Suprapubic skin (tissue), 4 donors: ENCODE measurements around the gene STKLD1. TPM values are rescaled to one million over a fixed set of nuclear protein-coding genes. Genes with fewer than 3 reads are reported as not detected.

ENCODE experiments used
- DNase-seq, 2 donors: peaks; one replicate each; pipeline ENCODE4 v3.0.0-alpha.2; 2019; ENCODE audit warnings: low spot score in 2 of 2
- H3K27ac ChIP-seq: fragments of 200-600 bp; sonication (generic); one replicate; pipeline ENCODE4 v1.5.1; 2019
- H3K27me3 ChIP-seq: fragments of 200-600 bp; sonication (generic); one replicate; pipeline ENCODE4 v1.5.1; 2019
- H3K36me3 ChIP-seq: fragments of 200-600 bp; sonication (generic); one replicate; pipeline ENCODE4 v1.5.1; 2019
- H3K4me1 ChIP-seq: fragments of 200-600 bp; sonication (generic); one replicate; pipeline ENCODE4 v1.5.1; 2019
- H3K4me3 ChIP-seq: fragments of 200-600 bp; sonication (generic); one replicate; pipeline ENCODE4 v1.5.1; 2019; ENCODE audit warnings: mild to moderate bottlenecking
- H3K9me3 ChIP-seq: fragments of 200-600 bp; sonication (generic); one replicate; pipeline ENCODE4 v1.5.1; 2019
- CTCF ChIP-seq, 2 donors: fragments of 200-600 bp in 1 of 2; fragments of 450-650 bp in 1 of 2; sonication (generic) in 1 of 2; IDR thresholded peaks; one replicate each; pipeline ENCODE4 v1.5.1; 2016 to 2019; ENCODE audit warnings: antibody characterized with exemption in 2 of 2, mild to moderate bottlenecking in 1 of 2, moderate library complexity in 1 of 2
- EP300 ChIP-seq: sonication (generic); formaldehyde crosslinking; IDR thresholded peaks from one replicate; pipeline ENCODE4 v1.6.1; 2017; ENCODE audit warnings: antibody characterized with exemption
- POLR2A ChIP-seq, 2 donors: fragments of 450-650 bp; IDR thresholded peaks; one replicate each; pipeline ENCODE4 v1.6.1; 2017; ENCODE audit warnings: antibody characterized with exemption in 2 of 2, mild to moderate bottlenecking in 2 of 2, moderate library complexity in 2 of 2
- POLR2AphosphoS5 ChIP-seq, 3 donors: sonication (generic); formaldehyde crosslinking; IDR thresholded peaks; one replicate each; pipeline ENCODE4 v1.6.1; 2017; ENCODE audit warnings: antibody characterized with exemption in 3 of 3
- WGBS: methylation state at CpG from one replicate; pipeline ENCODE4 v1.1.5; 2018; 5-methylcytosine and 5-hydroxymethylcytosine counted together
- total RNA-seq, 4 donors: library from RNA; depleted of rRNA; stranded (reverse); fragments of >200 nt; gene quantifications; one replicate each; pipeline ENCODE4 v1.1.0, GENCODE V29; 2016

STKLD1 gene
- total RNA-seq, 4 donors from 2014 or later, result 1.8 to 4.2 (median 2.3) TPM; not detected in 1

GRCh38 chr9:133436681-133437080 is 60.5 kb downstream of the STKLD1 start:
- DNase-seq, result no peak
- Histone ChIP-seq H3K27me3 (no peaks in the 10 kb centered on the region), H3K36me3 (no peaks in the 10 kb centered on the region), H3K9me3 (no peaks in the 10 kb centered on the region), H3K4me1 (no peaks in the 10 kb centered on the region), H3K27ac (no peak overlapping the region), H3K4me3 (no peak overlapping the region)
- no peak for TF ChIP-seq POLR2A (IDR thresholded peaks at IDR 0.05)
- no peak for TF ChIP-seq POLR2AphosphoS5 (IDR thresholded peaks at IDR 0.05)
- no peak for TF ChIP-seq EP300
- no peak for TF ChIP-seq CTCF (IDR thresholded peaks at IDR 0.05)
- 69% methylated on average over 7 of the region's 16 CpGs for WGBS

GRCh38 chr9:133437753-133438531 is 61.8 kb downstream of the STKLD1 start:
- WGBS, result 93% methylated on average over 14 of the region's 20 CpGs
- Histone ChIP-seq H3K9me3 (no peaks in the 10 kb centered on the region), H3K4me1 (no peaks in the 10 kb centered on the region), H3K27me3 (no peaks in the 10 kb centered on the region), H3K27ac (no peak overlapping the region), H3K36me3 (no peaks in the 10 kb centered on the region), H3K4me3 (no peak overlapping the region)
- DNase-seq, result no peak
- TF ChIP-seq CTCF (IDR thresholded peaks at IDR 0.05), result no peak
- no peak for TF ChIP-seq EP300

- Histone ChIP-seq H3K4me1 (no peaks in the 10 kb centered on the region), H3K9me3 (no peaks in the 10 kb centered on the region), H3K27ac (no peak overlapping the region), H3K36me3 (no peaks in the 10 kb centered on the region), H3K27me3 (no peaks in the 10 kb centered on the region), H3K4me3 (no peak overlapping the region)
- WGBS, result 86% methylated on average over 4 of the region's 4 CpGs
- DNase-seq, result no peak
- no peak for TF ChIP-seq CTCF (IDR thresholded peaks at IDR 0.05)
- TF ChIP-seq POLR2A (IDR thresholded peaks at IDR 0.05), result no peak
- no peak for TF ChIP-seq POLR2AphosphoS5 (IDR thresholded peaks at IDR 0.05)
- TF ChIP-seq EP300, result no peak
These were observed 63.2 kb downstream of the STKLD1 start for GRCh38 chr9:133439337-133439736.

GRCh38 chr9:133440874-133441273 is 64.7 kb downstream of the STKLD1 start:
- 73% methylated on average over 12 of the region's 12 CpGs for WGBS
- Histone ChIP-seq H3K9me3 (no peaks in the 10 kb centered on the region), H3K27me3 (no peaks in the 10 kb centered on the region), H3K36me3 (no peaks in the 10 kb centered on the region), H3K4me3 (no peak overlapping the region), H3K27ac (no peak overlapping the region), H3K4me1 (no peaks in the 10 kb centered on the region)
- no peak for DNase-seq
- TF ChIP-seq POLR2A (IDR thresholded peaks at IDR 0.05), result no peak
- no peak for TF ChIP-seq CTCF (IDR thresholded peaks at IDR 0.05)
- TF ChIP-seq POLR2AphosphoS5 (IDR thresholded peaks at IDR 0.05), result no peak
- TF ChIP-seq EP300, result no peak

GRCh38 chr9:133441571-133441970 is 65.4 kb downstream of the STKLD1 start:
- Histone ChIP-seq H3K27ac (no peak overlapping the region), H3K9me3 (no peaks in the 10 kb centered on the region), H3K36me3 (no peaks in the 10 kb centered on the region), H3K4me3 (no peak overlapping the region), H3K27me3 (no peaks in the 10 kb centered on the region), H3K4me1 (no peaks in the 10 kb centered on the region)
- DNase-seq, result no peak
- TF ChIP-seq EP300 (no peak), POLR2A (IDR thresholded peaks at IDR 0.05) (no peak), POLR2AphosphoS5 (IDR thresholded peaks at IDR 0.05) (no peak), CTCF (IDR thresholded peaks at IDR 0.05) (no peak)
- WGBS, result 64% methylated on average over 4 of the region's 5 CpGs
